ENCODE data around the gene PLA2G6. TPM values are rescaled to one million over a fixed set of nuclear protein-coding genes. Genes with fewer than 3 reads are reported as not detected.

The PLA2G6 gene
- total RNA-seq, 1 experiment from 2014 or later, result 39.8 TPM

DNA sequence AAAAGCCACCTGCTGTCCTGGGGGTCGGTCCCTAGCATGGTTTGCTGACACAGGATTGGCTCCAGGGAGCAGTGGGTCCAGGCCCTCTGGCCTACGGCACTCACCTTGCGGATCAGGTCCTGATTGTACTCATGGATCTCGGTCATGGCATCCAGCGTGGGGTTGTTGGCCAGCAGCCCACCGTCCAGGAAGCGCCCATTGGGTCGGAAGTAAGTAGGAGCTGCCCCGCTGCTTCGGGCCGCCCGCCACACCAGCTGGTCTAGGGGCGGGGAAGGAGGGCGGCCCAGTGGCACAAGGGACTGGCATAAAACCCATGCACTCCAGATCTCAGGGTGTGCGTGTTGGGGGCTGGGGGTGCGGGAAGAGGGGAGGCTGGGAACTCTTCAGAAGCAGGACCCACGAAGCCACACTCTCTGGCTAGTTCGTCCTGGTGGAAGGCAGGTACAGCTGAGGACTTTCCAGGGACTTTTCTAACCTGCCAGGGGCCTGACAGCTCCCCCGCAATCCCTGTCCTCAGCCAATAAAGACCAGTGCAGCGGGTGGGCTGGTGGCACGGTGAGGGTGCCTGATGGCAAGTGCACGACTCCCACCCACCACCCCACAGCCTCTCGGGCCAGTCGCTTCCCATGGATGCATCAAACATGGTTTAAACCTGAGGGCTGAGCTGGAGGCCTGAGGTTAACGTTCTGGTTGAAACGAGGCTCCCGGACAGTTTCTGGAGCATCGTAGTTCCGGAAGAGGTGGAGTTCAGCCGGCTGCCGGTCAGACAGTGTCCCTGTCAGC lies 66.0 kb downstream of the PLA2G6 start:
- no peaks in the 10 kb centered on the region for H3K36me3 ChIP-seq (ENCODE audit: low read depth)
- peaks cover 9% of the 10 kb centered on the region for H3K4me1 ChIP-seq (replicated peaks; ENCODE audit: insufficient read depth)
- H2AFZ ChIP-seq, result no peak overlapping the region
- intact Hi-C loops (cut with micrococcal nuclease; ENCODE audit: unreplicated experiment), result loop anchor here (2.0 kb wide), 1 partner anchor 87 kb away; no protein-coding TSS in a partner anchor
- H3K9me2 ChIP-seq (ENCODE audit: insufficient read depth), result no peaks in the 10 kb centered on the region
- H3K9me3 ChIP-seq (ENCODE audit: insufficient read depth, low read depth), result no peaks in the 10 kb centered on the region
- no TSS peak for BruUV-seq (replicated peaks)
- H3F3A ChIP-seq (ENCODE audit: insufficient read depth, low read depth), result peaks cover 5% of the 10 kb centered on the region
- H3K27me3 ChIP-seq (ENCODE audit: insufficient read depth, low read depth), result no peaks in the 10 kb centered on the region
- H3K4me3 ChIP-seq, result no peak overlapping the region
- CTCF ChIA-PET, result no interaction called here
- TF ChIP-seq, protein P1, sequence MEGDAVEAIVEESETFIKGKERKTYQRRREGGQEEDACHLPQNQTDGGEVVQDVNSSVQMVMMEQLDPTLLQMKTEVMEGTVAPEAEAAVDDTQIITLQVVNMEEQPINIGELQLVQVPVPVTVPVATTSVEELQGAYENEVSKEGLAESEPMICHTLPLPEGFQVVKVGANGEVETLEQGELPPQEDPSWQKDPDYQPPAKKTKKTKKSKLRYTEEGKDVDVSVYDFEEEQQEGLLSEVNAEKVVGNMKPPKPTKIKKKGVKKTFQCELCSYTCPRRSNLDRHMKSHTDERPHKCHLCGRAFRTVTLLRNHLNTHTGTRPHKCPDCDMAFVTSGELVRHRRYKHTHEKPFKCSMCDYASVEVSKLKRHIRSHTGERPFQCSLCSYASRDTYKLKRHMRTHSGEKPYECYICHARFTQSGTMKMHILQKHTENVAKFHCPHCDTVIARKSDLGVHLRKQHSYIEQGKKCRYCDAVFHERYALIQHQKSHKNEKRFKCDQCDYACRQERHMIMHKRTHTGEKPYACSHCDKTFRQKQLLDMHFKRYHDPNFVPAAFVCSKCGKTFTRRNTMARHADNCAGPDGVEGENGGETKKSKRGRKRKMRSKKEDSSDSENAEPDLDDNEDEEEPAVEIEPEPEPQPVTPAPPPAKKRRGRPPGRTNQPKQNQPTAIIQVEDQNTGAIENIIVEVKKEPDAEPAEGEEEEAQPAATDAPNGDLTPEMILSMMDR (conservative IDR thresholded peaks at IDR 0.05), result no peak
- no peak for TF ChIP-seq EZH2 (IDR thresholded peaks at IDR 0.05; ENCODE audit: low read depth)
- no peak overlapping the region for H3K4me2 ChIP-seq
- H3K79me2 ChIP-seq (ENCODE audit: low read depth), result no peaks in the 10 kb centered on the region
- POLR2A ChIA-PET (ENCODE audit: unreplicated experiment), result no interaction called here
- DNase-seq, result no peak
- no peak overlapping the region for H3K27ac ChIP-seq
- no peaks in the 10 kb centered on the region for H4K20me1 ChIP-seq (ENCODE audit: insufficient read depth)

DNA sequence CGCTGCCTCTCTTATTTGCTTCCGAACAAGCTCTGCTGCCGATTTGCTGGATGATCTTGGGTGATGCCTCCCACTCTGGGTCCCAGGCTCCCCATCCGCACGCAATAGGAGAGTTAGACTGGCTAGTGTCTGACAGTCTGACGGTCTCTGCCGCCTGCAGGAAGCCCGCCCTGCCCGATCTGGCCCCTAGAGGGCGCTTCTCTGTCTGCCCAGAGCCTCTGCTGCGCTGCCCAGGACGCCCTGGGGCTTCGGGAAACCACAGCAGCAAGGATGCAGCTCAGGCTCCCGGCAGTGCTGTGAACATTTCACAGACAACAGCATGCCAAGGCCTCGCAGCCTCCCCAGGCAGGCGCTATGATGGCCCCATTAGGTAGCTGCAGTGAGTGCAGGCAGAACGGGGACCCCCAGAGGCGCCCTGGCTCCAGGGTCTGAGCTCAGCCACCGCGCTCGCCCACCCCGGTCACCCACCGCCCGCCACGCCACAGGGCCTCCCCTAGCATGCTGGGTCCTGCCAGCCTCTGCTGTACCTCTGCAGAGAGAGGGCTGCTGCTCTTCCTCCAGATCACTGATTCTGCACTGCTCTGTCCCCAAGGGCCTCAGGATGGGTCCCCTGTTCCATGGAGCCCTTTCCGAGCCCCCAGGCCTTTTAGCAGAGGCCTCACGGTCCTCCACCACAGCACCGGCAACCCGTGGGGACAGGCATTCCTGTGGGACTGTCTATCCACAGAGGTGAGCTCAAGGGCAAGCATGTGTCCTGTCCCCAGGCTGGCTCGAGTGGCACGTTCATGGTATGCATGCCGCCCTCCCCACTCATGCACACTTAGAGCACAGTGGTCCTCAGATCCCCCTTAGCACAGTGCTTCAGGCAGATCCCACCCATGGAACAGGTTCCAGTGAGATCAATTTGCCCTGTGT lies 66.9 kb downstream of the PLA2G6 start:
- Histone ChIP-seq H3K27me3 (ENCODE audit: insufficient read depth, low read depth) (no peaks in the 10 kb centered on the region), H3K4me1 (replicated peaks; ENCODE audit: insufficient read depth) (peaks cover 14% of the 10 kb centered on the region), H3K4me3 (no peak overlapping the region), H4K20me1 (ENCODE audit: insufficient read depth) (no peaks in the 10 kb centered on the region), H3K9me2 (ENCODE audit: insufficient read depth) (no peaks in the 10 kb centered on the region), H3K79me2 (ENCODE audit: low read depth) (no peaks in the 10 kb centered on the region), H3K9me3 (ENCODE audit: insufficient read depth, low read depth) (no peaks in the 10 kb centered on the region), H3K36me3 (ENCODE audit: low read depth) (no peaks in the 10 kb centered on the region), H3F3A (ENCODE audit: insufficient read depth, low read depth) (peaks cover 5% of the 10 kb centered on the region), H3K4me2 (no peak overlapping the region), H2AFZ (no peak overlapping the region), H3K27ac (no peak overlapping the region)
- no TSS peak for BruUV-seq (replicated peaks)
- no peak for TF ChIP-seq EZH2 (IDR thresholded peaks at IDR 0.05; ENCODE audit: low read depth)
- TF ChIP-seq, protein P1 (conservative IDR thresholded peaks at IDR 0.05), result peak; percentile 99
- ChIA-PET POLR2A (ENCODE audit: unreplicated experiment) (interaction anchor here (0.5 to 0.7 kb wide), 3 partner anchors 87 to 163 kb away, joined by 3 to 8 read pairs (median 5); partner anchors contain the start of gene MAFF), CTCF (interaction anchor here (0.5 to 1.2 kb wide), 8 partner anchors 12 to 1094 kb away, joined by 3 to 14 read pairs (median 4); no protein-coding TSS in a partner anchor)
- intact Hi-C loops (cut with micrococcal nuclease; ENCODE audit: unreplicated experiment), result loop anchor here (2.0 to 5.0 kb wide), 4 partner anchors 68 to 183 kb away; partner anchors contain the start of gene PLA2G6
- peak; percentile 69 to 90 for DNase-seq

DNA sequence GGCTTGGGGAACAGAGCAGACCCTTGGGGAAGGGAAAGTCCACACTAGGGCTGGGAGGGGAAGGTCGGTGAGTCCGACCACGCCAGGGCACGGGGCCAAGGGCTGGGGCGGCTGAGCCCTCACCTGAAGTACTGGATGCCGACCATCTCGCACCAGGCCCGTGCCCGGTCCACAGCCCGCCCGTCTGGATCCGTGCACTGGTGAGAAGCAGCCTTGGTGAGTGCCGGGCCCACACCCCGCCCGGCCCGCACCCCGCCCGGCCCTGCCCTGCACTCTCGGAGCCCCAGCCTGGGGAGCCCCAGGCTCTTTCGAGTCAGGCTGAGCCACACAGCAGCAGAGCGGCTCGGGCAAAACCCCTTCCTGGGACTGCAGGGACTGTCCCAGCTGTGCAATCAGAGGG lies 69.2 kb downstream of the PLA2G6 start:
- H3K9me3 ChIP-seq (ENCODE audit: insufficient read depth, low read depth), result no peaks in the 10 kb centered on the region
- no TSS peak for BruUV-seq (replicated peaks)
- H3K36me3 ChIP-seq (ENCODE audit: low read depth), result no peaks in the 10 kb centered on the region
- H3K4me1 ChIP-seq (replicated peaks; ENCODE audit: insufficient read depth), result peaks cover 14% of the 10 kb centered on the region
- no peaks in the 10 kb centered on the region for H3K79me2 ChIP-seq (ENCODE audit: low read depth)
- no peaks in the 10 kb centered on the region for H3K27me3 ChIP-seq (ENCODE audit: insufficient read depth, low read depth)
- no peak overlapping the region for H3K4me3 ChIP-seq
- ChIA-PET CTCF (no interaction called here), POLR2A (ENCODE audit: unreplicated experiment) (no interaction called here)
- TF ChIP-seq, protein P1 (conservative IDR thresholded peaks at IDR 0.05), result no peak
- TF ChIP-seq EZH2 (IDR thresholded peaks at IDR 0.05; ENCODE audit: low read depth), result no peak
- no peak for DNase-seq
- H3K9me2 ChIP-seq (ENCODE audit: insufficient read depth), result no peaks in the 10 kb centered on the region
- H3F3A ChIP-seq (ENCODE audit: insufficient read depth, low read depth), result peaks cover 13% of the 10 kb centered on the region
- H2AFZ ChIP-seq, result no peak overlapping the region
- H3K27ac ChIP-seq, result no peak overlapping the region
- no peak overlapping the region for H3K4me2 ChIP-seq
- H4K20me1 ChIP-seq (ENCODE audit: insufficient read depth), result no peaks in the 10 kb centered on the region
- intact Hi-C loops (cut with micrococcal nuclease; ENCODE audit: unreplicated experiment), result loop anchor here (5.0 kb wide), 3 partner anchors 70 to 185 kb away; partner anchors contain the start of gene PLA2G6
